HG03135 (cell line): ENCODE measurements around the gene ZNF664.

Source experiments
- ATAC-seq: cut with Tn5 transposase; IDR thresholded peaks from one replicate; pipeline ENCODE4 v1.9.1; 2021; ENCODE audit warnings: mild to moderate bottlenecking, moderate library complexity; ENCODE audit not compliant: unreplicated experiment

Gene ZNF664

GRCh38 chr12:124028555-124028925 lies 55.5 kb downstream of the ZNF664 start:
- ATAC-seq: no peak

DNA sequence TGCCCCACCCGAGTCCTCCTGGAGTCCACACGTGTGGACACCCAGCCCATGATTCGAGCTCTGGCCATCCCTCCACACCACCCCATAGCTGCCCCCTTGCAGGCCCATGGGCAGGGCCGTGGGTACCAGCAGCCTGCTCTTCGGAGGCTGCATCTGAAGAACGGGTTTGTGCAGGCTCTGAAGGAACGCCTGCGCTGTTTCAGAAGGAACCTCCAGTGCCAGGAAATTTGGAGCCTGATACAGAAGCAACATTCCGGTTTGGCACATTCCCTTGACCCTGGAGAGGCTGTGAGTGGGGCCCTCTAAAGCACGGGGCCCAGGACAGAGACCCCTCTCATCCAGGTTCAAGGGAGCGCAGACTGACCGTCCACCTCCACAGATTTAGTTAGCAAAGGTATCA lies 57.0 kb downstream of the ZNF664 start:
- ATAC-seq: no peak

GRCh38 chr12:124030510-124030909 lies 57.5 kb downstream of the ZNF664 start:
- ATAC-seq: no peak

DNA sequence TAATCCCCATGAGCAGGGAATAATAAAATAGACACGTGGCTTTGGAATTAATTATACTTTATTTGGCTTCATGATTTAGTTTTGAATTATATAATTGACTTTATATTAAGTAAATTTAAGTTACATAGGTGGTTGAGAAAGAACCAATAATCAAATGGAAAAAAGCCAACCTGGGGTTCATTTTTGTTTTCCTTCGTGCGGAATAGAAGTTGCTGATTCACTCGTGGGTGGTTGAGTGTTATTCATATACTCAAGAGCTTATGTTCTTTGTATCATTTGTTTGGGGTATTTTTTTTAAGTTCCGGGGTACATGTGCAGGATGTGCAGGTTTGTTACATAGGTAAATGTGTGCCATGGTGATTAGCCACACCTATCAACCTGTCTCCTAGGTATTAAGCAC lies 58.0 kb downstream of the ZNF664 start:
- ATAC-seq: no peak

DNA sequence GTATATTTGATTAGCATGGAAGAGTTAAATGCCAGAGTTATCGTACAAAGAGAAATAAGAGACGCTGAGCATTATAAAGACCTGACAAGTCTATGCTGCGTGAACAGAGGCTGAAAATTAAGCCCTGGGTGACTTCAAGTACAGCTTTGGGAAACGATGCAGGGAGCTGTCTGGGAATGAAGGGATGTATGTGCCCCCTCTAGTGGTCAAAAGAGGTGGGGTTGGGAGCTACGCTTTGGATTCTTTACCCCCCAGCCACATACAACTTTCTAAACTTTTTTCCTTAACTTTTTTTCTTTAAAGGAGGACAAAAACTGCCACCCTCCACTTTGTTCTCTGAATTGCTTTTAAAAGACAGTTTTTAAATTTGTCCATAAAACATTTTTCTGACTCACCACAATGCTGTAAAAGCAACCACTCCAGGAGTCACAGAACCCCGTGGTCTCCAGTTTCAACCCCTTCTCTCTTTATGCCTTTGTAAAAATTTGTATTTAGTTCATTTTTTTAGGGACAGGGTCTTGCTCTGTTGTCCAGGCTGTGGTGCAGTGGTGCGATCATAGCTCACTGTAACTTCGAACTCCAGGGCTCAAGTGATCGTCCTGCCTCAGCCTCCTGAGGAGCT lies 59.4 kb downstream of the ZNF664 start:
- ATAC-seq: no peak

GRCh38 chr12:124033859-124034258 lies 60.8 kb downstream of the ZNF664 start:
- ATAC-seq: no peak

DNA sequence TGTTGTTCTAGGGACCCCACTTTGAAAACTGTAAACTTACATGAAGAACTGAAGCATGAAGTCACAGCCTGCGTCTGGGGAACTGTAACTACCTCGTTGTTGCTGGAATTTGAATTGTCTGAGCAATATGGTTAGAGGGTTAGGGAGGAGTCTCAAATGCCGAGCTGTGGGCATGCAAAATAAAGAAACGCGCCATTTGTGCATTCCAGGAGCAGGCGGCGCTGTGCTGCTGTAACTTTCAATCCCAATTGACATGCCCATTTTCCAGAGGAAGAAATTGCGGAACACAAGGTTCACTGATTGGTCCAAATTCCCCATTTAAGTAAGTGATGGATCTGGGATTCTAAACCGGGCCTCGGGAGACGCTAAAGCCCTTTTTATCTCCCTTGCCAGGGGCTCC lies 61.3 kb downstream of the ZNF664 start:
- no peak for ATAC-seq

- ATAC-seq: no peak
Observed at GRCh38 chr12:124035163-124035562, 62.1 kb downstream of the ZNF664 start.

- ATAC-seq: no peak
Observed at GRCh38 chr12:124036171-124036598, 63.2 kb downstream of the ZNF664 start.

GRCh38 chr12:124036657-124037109 lies 63.7 kb downstream of the ZNF664 start:
- ATAC-seq: no peak

GRCh38 chr12:124037331-124037730 lies 64.3 kb downstream of the ZNF664 start:
- no peak for ATAC-seq

DNA sequence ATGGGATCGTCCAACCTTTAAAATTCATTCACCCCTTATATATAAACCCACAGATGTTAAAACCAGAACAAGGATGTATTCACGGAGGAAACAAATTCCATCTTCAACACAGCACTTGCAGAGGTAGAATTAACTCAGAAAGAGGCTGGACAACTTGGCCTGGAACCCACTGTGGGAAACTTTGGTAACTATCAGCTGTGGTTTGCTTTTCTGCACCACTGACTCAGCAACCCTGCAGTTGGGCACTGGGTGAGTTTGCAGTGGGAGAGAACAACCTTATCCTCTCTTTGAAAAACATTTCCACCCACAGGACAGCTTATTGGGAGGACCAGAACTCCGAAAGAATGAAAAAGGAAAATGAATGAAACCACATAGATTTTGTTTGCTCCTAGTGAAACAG lies 66.3 kb downstream of the ZNF664 start:
- no peak for ATAC-seq

- ATAC-seq: no peak
Observed at GRCh38 chr12:124040291-124040690, 67.3 kb downstream of the ZNF664 start.

GRCh38 chr12:124040737-124041136 lies 67.7 kb downstream of the ZNF664 start:
- no peak for ATAC-seq

GRCh38 chr12:124041907-124042306 lies 68.9 kb downstream of the ZNF664 start:
- ATAC-seq: no peak

GRCh38 chr12:124044021-124044420 lies 71.0 kb downstream of the ZNF664 start:
- no peak for ATAC-seq

DNA sequence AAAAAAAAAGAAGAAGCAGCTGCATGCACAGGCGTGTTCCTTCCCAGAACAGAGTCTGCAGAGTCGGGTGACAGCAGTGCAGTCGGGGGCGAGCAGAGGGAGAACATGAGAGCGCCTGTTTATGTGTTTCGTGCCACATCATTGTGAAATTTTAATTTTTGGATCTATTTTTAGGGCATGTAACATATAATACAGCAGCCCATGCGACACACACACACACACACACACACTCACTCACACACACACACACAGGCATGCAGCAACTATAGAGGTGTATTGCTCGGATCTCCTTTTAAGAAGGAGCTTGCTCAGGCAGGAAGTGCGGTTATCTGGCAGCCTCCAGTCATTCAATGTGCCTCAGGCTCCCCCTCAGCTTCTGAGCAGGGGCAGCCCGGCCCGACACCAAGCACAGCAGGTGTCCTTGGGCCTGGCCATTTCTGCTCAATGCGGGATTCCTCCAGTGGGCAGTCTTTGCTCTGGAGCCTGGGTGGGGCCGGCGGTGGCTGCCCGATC lies 71.8 kb downstream of the ZNF664 start:
- no peak for ATAC-seq

DNA sequence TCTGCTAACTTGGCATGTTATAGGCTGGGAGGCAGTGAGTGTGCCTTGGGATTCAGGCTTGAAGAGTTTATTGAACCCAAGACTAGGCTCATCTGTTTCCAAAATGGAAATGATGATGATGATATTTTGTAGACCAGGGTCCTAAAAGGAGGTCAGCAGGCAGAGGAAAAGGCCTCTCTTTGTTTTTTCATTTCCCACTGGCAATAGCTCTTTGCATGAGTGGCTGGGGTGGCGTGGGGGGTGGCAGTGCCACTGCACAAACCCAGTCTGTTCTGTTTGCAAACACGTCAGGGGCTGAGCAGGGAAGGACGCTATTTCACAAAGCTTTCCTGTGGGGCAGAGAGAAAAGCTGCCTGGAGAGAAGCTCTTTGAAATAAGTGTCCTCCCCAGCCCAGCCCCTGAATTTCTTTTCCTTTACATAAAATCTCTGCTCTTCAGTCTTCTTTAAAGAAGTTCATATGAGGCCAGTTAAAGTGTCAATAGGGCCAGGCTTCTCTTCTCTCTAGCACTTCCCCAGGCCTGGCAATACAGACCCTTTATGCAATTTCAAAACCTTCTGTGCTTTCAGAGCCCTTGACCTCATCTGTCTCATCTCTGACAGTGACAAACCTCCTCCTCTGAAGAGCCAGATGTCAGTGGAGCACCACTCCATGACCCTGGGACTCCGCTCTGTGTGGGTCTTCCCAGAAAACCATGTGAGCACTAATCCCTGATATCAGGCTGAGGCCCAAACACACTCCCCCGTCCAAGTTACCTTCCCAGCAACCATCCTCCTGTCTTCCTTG lies 72.8 kb downstream of the ZNF664 start:
- ATAC-seq: no peak

- no peak for ATAC-seq
Observed at GRCh38 chr12:124046456-124046740, 73.4 kb downstream of the ZNF664 start.

DNA sequence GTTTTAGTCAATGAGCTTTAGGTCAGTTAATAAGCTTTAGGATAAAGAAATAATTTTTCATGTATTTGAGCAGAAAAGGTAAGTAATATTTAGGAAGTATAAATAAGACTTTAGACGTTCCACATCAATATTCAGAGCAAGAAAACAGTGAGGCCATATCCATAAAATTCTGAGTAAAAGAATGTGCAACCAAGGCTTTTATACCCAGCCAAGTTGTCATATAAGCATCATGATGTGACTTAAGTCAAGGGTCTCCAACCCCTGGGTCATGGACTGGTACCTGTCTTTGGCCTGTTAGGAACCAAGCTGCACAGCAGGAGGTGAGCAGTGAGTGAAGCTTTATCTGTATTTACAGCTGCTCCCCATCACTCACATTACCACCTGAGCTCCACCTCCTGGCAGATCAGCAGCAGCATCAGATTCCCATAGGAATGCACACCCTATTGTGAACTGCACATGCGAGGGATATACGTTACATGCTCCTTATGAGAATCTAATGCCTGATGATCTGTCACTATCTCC lies 74.1 kb downstream of the ZNF664 start:
- ATAC-seq: no peak

- no peak for ATAC-seq
Observed at GRCh38 chr12:124049451-124050094, 76.6 kb downstream of the ZNF664 start.

DNA sequence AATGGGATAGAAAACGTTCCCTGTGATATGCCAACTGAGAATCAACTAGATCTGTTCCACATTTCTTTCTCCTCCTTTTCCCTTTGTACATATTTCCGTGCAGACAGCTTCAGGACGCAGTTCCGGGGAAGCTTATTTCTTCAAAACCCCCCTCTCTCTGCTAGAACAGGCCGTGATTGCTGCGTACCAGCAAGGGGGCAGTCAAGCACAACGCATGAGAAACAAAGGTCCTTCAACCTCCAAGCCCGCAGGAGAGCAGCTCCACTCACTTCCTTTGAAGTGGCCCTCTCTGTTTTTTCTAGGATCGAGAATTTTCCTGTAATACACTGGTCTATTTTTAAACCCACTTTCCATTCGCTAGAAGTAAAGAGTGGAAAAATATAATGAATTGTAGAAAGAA lies 80.8 kb downstream of the ZNF664 start:
- ATAC-seq: no peak
